Esophagus squamous epithelium (tissue), 4 donors: ENCODE results near the gene ZNF44.

Experiments
- POLR2A ChIP-seq, 4 donors: fragments of 450-650 bp; IDR thresholded peaks; one replicate each; pipeline ENCODE4 v1.6.1; 2017; ENCODE audit warnings: antibody characterized with exemption in 4 of 4, mild to moderate bottlenecking in 4 of 4, moderate library complexity in 3 of 4
- TF ChIP-seq, protein P1 (sequence below), 6 experiments: fragments of 450-650 bp in 4 of 6; fragments of 200-600 bp in 2 of 6; sonication (generic) in 2 of 6; IDR thresholded peaks; one replicate each; pipeline ENCODE4 v1.5.1; 2016 to 2019; ENCODE audit warnings: antibody characterized with exemption in 6 of 6, mild to moderate bottlenecking in 4 of 6, moderate library complexity in 4 of 6

DNA sequence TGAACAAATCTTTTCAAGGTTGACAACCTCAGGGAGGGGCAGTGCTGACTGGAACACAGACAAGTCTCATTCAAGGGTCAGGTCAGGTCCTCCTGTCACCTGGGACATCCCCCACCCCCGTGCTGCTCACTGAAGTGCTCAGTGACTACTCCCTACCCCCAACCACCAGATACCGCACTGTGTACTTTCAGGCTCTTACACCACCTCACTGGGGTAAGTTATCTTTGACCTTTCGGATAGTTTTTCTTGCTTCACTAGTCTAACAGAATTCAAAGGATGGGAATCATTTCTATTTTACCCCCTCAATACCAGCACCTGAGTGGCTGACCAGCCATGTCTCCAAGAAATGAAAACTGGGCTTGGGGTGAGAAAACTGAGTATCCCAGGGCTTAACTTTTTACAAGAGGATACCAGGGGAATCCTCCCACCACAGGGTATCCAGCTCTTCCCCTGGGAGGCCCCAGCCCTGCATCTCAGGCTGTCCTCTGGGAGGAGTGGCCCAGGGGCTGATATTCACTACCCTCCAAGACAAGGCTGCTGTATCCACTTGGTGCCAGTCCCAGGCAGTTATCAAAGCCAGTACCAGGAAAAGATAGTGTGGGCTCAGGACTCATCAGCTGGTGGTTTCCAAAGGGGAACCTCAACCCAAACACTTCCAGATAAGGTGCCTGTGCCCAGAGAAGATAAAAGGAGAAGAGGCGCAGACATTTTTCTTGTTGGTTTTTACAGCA is 36.7 kb upstream of the ZNF44 start:
- no peak for TF ChIP-seq POLR2A (IDR thresholded peaks at IDR 0.05)
- TF ChIP-seq, protein P1, sequence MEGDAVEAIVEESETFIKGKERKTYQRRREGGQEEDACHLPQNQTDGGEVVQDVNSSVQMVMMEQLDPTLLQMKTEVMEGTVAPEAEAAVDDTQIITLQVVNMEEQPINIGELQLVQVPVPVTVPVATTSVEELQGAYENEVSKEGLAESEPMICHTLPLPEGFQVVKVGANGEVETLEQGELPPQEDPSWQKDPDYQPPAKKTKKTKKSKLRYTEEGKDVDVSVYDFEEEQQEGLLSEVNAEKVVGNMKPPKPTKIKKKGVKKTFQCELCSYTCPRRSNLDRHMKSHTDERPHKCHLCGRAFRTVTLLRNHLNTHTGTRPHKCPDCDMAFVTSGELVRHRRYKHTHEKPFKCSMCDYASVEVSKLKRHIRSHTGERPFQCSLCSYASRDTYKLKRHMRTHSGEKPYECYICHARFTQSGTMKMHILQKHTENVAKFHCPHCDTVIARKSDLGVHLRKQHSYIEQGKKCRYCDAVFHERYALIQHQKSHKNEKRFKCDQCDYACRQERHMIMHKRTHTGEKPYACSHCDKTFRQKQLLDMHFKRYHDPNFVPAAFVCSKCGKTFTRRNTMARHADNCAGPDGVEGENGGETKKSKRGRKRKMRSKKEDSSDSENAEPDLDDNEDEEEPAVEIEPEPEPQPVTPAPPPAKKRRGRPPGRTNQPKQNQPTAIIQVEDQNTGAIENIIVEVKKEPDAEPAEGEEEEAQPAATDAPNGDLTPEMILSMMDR (IDR thresholded peaks at IDR 0.05), result no peak
